OCI-LY7 (cell line): ENCODE results near the gene HEPHL1. TPM values are rescaled to one million over a fixed set of nuclear protein-coding genes. Genes with fewer than 3 reads are reported as not detected.
A peak's percentile ranks its signal among the peaks of the same experiment; 100 is the strongest.

Experiments
- BruUV-seq: library from RNA; stranded (reverse); fragments of 400-500 nt; replicated peaks from 2 replicates; lab custom pipeline; 2021; lab: Mats Ljungman, UMichigan
- CTCF ChIA-PET: fragments of 300-600 bp; sonication (Branson Sonifier 250); formaldehyde crosslinking; loops from one replicate; lab custom pipeline; 2022; ENCODE audit warnings: antibody characterized with exemption; ENCODE audit not compliant: unreplicated experiment; lab: Charles Lee
- POLR2A ChIA-PET: fragments of 300-600 bp; sonication (Branson Sonifier 250); formaldehyde crosslinking; loops from one replicate; lab custom pipeline; 2022; ENCODE audit warnings: antibody characterized with exemption; lab: Charles Lee
- DNase-seq: peaks from one replicate; pipeline ENCODE4 v3.0.0-alpha.2; 2015; ENCODE audit warnings: low spot score
- H2AFZ ChIP-seq: fragments of 200-600 bp; sonication (generic), shearing (Covaris generic); 2 replicates; pipeline ENCODE4 v1.6.1; 2014; ENCODE audit warnings: mild to moderate bottlenecking, antibody characterized with exemption, low read length, moderate library complexity
- H3K27ac ChIP-seq: fragments of 200-600 bp; sonication (generic); 2 replicates; pipeline ENCODE4 v1.5.1; 2014; ENCODE audit warnings: mixed run types, low read depth, mild to moderate bottlenecking, moderate library complexity, low read length, inconsistent platforms; ENCODE audit not compliant: poor library complexity, severe bottlenecking
- H3K36me3 ChIP-seq: fragments of 200-600 bp; sonication (generic); 2 replicates; pipeline ENCODE4 v1.6.1; 2014; ENCODE audit warnings: mild to moderate bottlenecking, antibody characterized with exemption, low read length, moderate library complexity, mixed read lengths; ENCODE audit not compliant: insufficient read depth
- H3K4me1 ChIP-seq: fragments of 200-600 bp; sonication (generic); 2 replicates; pipeline ENCODE4 v1.5.1; 2014; ENCODE audit warnings: mild to moderate bottlenecking, low read length; ENCODE audit not compliant: insufficient read depth, poor library complexity, severe bottlenecking
- H3K4me2 ChIP-seq: fragments of 200-600 bp; sonication (generic); 2 replicates; pipeline ENCODE4 v1.6.1; 2014; ENCODE audit warnings: mild to moderate bottlenecking, low read length
- H3K4me3 ChIP-seq: fragments of 200-600 bp; sonication (generic); 2 replicates; pipeline ENCODE4 v1.5.1; 2014; ENCODE audit warnings: mild to moderate bottlenecking, low read depth, low read length; ENCODE audit not compliant: poor library complexity, severe bottlenecking
- H3K79me2 ChIP-seq: fragments of 200-600 bp; sonication (generic); 2 replicates; pipeline ENCODE4 v1.6.1; 2016; ENCODE audit warnings: low read depth, mild to moderate bottlenecking, low read length, moderate library complexity, mixed read lengths; ENCODE audit not compliant: insufficient read depth
- H3K9me2 ChIP-seq: fragments of 200-600 bp; sonication (generic); 2 replicates; pipeline ENCODE4 v1.6.1; 2016; ENCODE audit warnings: mild to moderate bottlenecking, low read length, mixed read lengths; ENCODE audit not compliant: insufficient read depth
- H3K9me3 ChIP-seq: fragments of 200-600 bp; sonication (generic); 2 replicates; pipeline ENCODE4 v1.6.1; 2014; ENCODE audit warnings: mild to moderate bottlenecking, mixed run types, low read length, mixed read lengths
- H4K20me1 ChIP-seq: fragments of 200-600 bp; sonication (generic); 2 replicates; pipeline ENCODE4 v1.6.1; 2014; ENCODE audit warnings: mild to moderate bottlenecking, antibody characterized with exemption, low read length, moderate library complexity, mixed read lengths; ENCODE audit not compliant: insufficient read depth
- EZH2phosphoT487 ChIP-seq: fragments of 200-600 bp; sonication (generic); IDR thresholded peaks from 2 replicates; pipeline ENCODE4 v1.6.1; 2018; ENCODE audit warnings: low read depth, borderline replicate concordance, mild to moderate bottlenecking, mixed run types, antibody characterized with exemption, low read length, moderate library complexity, mixed read lengths
- intact Hi-C: fragments of 100-400 bp; cut with micrococcal nuclease; formaldehyde crosslinking; loops from one replicate; pipeline ENCODE4 v1.10.0; 2022; ENCODE audit not compliant: unreplicated experiment
- total RNA-seq, 2 experiments: library from RNA; depleted of rRNA in 1 of 2; stranded (reverse); fragments of >200 nt in 1 of 2; shearing (Covaris generic) in 1 of 2; gene quantifications; 2 replicates each; pipeline ENCODE4 v1.2.3, GENCODE V29; 2014 to 2022
- TF ChIP-seq, protein P1 (sequence below): fragments of 200-600 bp; sonication (generic); conservative IDR thresholded peaks from 2 replicates; pipeline ENCODE4 v1.5.1; 2014; ENCODE audit warnings: mild to moderate bottlenecking, antibody characterized with exemption, low read length, moderate library complexity, mixed read lengths

The HEPHL1 gene
- total RNA-seq, 2 experiments from 2014 or later = not detected

DNA sequence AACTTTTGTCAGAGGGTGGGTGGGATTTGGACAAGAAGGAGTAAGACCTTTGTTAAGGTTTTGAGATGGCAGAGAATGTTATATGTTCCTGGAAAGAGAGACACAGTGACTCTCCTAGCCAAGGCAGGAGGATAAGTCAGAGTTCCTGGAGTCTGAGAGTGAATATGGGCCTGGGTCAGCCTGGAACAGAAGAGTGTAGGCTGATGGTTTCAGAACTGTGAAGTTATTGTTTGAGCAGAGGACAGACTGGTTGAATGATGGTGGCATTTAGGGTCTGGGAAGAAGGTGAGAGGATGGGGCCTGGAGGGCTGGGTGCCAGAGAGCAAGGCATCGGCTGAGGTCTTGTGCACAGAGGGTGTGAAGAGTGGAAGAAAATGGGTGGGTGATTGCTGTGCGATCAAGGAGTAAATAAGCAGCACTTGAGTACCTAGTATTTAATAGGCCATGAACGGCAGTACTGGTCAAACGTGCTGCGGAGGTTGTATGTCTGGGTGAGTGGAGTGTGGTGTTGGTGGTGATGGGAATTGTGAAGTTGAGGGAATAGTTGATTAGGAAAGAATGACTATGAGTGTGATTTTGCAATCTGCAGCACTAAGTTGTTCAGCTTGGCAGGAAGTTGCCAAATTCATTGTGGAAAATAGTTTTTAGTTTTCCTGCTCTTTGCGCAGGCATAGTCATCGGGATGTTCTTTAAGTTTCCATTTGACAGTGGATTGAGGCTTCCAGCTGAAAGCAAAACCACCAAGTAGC is 109.3 kb downstream of the HEPHL1 start:
- Histone ChIP-seq H3K4me1 (peaks cover 32% of the 10 kb centered on the region), H4K20me1 (peaks cover 23% of the 10 kb centered on the region), H3K9me2 (no peaks in the 10 kb centered on the region), H3K79me2 (peaks cover 33% of the 10 kb centered on the region; the same call in 1 of the 2 replicates), H3K4me3 (peak overlapping the region; percentile 87), H3K36me3 (no peaks in the 10 kb centered on the region), H3K9me3 (0 out of 2 replicates have a peak, but pooled peaks cover 5% of the 10 kb centered on the region), H3K27ac (no peak overlapping the region), H3K4me2 (peak overlapping the region; percentile 87), H2AFZ (no peak overlapping the region)
- intact Hi-C loops = no loop called here
- TF ChIP-seq EZH2phosphoT487 = no peak
- TF ChIP-seq, protein P1, sequence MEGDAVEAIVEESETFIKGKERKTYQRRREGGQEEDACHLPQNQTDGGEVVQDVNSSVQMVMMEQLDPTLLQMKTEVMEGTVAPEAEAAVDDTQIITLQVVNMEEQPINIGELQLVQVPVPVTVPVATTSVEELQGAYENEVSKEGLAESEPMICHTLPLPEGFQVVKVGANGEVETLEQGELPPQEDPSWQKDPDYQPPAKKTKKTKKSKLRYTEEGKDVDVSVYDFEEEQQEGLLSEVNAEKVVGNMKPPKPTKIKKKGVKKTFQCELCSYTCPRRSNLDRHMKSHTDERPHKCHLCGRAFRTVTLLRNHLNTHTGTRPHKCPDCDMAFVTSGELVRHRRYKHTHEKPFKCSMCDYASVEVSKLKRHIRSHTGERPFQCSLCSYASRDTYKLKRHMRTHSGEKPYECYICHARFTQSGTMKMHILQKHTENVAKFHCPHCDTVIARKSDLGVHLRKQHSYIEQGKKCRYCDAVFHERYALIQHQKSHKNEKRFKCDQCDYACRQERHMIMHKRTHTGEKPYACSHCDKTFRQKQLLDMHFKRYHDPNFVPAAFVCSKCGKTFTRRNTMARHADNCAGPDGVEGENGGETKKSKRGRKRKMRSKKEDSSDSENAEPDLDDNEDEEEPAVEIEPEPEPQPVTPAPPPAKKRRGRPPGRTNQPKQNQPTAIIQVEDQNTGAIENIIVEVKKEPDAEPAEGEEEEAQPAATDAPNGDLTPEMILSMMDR = no peak
- CTCF ChIA-PET = interaction anchor here (1.8 kb wide), 1 partner anchor 9 kb away, joined by 4 read pairs; no protein-coding TSS in a partner anchor
- DNase-seq = no peak
- POLR2A ChIA-PET = interaction anchor here (0.6 to 2.8 kb wide), 3 partner anchors 54 to 346 kb away, joined by 6 to 9 read pairs (median 8); partner anchors contain the start of gene MED17
- BruUV-seq = no TSS peak

DNA sequence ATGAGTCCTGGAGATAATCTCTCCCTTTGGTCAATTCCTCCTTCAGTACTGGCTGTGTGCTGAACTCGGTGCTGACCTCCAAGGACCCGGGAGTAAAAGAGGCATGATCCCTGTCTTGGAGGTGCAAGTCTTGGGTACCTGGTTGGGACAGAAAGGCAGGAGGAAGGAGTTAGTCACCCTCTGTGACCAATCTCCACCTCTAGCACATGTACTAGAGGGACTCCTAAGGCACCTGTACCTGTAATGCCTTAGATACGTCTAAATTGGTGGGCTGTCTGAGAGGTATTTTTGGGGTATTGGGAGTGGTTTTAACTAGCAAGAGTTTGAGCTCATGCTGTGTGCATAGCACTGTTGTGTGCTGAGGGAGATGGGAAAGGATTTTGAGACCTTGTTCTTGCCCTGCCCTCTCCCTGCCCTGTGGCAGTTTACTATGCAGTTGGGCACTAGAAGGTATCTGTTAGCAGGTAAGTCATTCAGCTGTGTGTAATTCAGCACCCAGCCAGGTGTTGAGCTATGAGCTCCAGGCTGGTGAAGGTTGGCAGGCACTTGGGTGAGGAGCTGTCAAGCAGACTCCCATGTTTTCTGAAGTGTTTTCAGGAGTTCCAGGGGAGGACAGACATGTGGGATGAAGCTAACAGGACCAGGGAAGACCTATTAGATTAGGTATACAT is 110.0 kb downstream of the HEPHL1 start:
- ChIA-PET POLR2A (interaction anchor here (0.6 kb wide), 1 partner anchor 206 kb away, joined by 6 read pairs; no protein-coding TSS in a partner anchor), CTCF (interaction anchor here (0.5 kb wide), 1 partner anchor 1948 kb away, joined by 3 read pairs; no protein-coding TSS in a partner anchor)
- H2AFZ ChIP-seq = no peak overlapping the region
- BruUV-seq = no TSS peak
- no peaks in the 10 kb centered on the region for H3K36me3 ChIP-seq
- peaks cover 37% of the 10 kb centered on the region; the same call in 1 of the 2 replicates for H3K79me2 ChIP-seq
- TF ChIP-seq, protein P1 = no peak
- no peak for TF ChIP-seq EZH2phosphoT487
- H3K4me3 ChIP-seq = no peak overlapping the region
- no peaks in the 10 kb centered on the region for H3K9me2 ChIP-seq
- peaks cover 23% of the 10 kb centered on the region for H4K20me1 ChIP-seq
- no peaks in the 10 kb centered on the region for H3K9me3 ChIP-seq
- H3K4me1 ChIP-seq = peaks cover 32% of the 10 kb centered on the region
- DNase-seq = no peak
- peak overlapping the region; percentile 87 for H3K4me2 ChIP-seq
- intact Hi-C loops = no loop called here
- H3K27ac ChIP-seq = no peak overlapping the region
